SK-N-SH (cell line): Measurements from ENCODE around the gene CYFIP2.

Experiments used
- CTCF ChIP-seq: fragments of 200-600 bp; sonication (generic); IDR thresholded peaks from 2 replicates; pipeline ENCODE4 v1.6.1; 2017; ENCODE audit warnings: antibody characterized with exemption, mild to moderate bottlenecking, moderate library complexity
- ELF1 ChIP-seq: IDR thresholded peaks from 2 replicates; pipeline ENCODE4 v1.4.0; 2012
- JUND ChIP-seq: IDR thresholded peaks from 2 replicates; pipeline ENCODE4 v1.4.0; 2012
- MXI1 ChIP-seq: IDR thresholded peaks from 2 replicates; pipeline ENCODE4 v1.6.1; 2012; ENCODE audit warnings: mild to moderate bottlenecking, low read depth, low read length, improper control_type of control experiment
- POLR2AphosphoS5 ChIP-seq: IDR thresholded peaks from 2 replicates; pipeline ENCODE4 v1.6.1; 2012; ENCODE audit warnings: low read depth, low read length
- REST ChIP-seq: IDR thresholded peaks from 2 replicates; pipeline ENCODE4 v1.6.1; 2012; ENCODE audit warnings: mild to moderate bottlenecking, low read depth, low read length, moderate library complexity
- SIN3A ChIP-seq: IDR thresholded peaks from 2 replicates; pipeline ENCODE4 v1.6.1; 2012; ENCODE audit warnings: low read depth, mild to moderate bottlenecking, low read length, moderate library complexity, borderline replicate concordance
- TAF1 ChIP-seq: IDR thresholded peaks from 2 replicates; pipeline ENCODE4 v1.6.1; 2012; ENCODE audit warnings: low read depth, mild to moderate bottlenecking, low read length, moderate library complexity, borderline replicate concordance

GRCh38 chr5:157370967-157371366 lies 105.0 kb downstream of the CYFIP2 start:
- TF ChIP-seq REST, result no peak
- no peak for TF ChIP-seq POLR2AphosphoS5
- no peak for TF ChIP-seq ELF1
- TF ChIP-seq TAF1, result no peak
- no peak for TF ChIP-seq CTCF
- no peak for TF ChIP-seq JUND
- TF ChIP-seq SIN3A, result no peak
- no peak for TF ChIP-seq MXI1
